A673 (cell line): ENCODE results near the gene AP1S3. TPM values are rescaled to one million over a fixed set of nuclear protein-coding genes. Genes with fewer than 3 reads are reported as not detected.

Source experiments
- BruUV-seq: library from RNA; stranded (reverse); fragments of 400-500 nt; replicated peaks from 2 replicates; lab custom pipeline; 2021; lab: Mats Ljungman, UMichigan
- CTCF ChIA-PET: fragments of 300-600 bp; sonication (Branson Sonifier 250); formaldehyde crosslinking; loops from one replicate; lab custom pipeline; 2022; ENCODE audit warnings: antibody characterized with exemption; lab: Charles Lee
- POLR2A ChIA-PET: fragments of 300-600 bp; sonication (Branson Sonifier 250); formaldehyde crosslinking; loops from one replicate; lab custom pipeline; 2022; ENCODE audit warnings: antibody characterized with exemption; ENCODE audit not compliant: low non-redundant PET; lab: Charles Lee
- DNase-seq: peaks from one replicate; pipeline ENCODE4 v3.0.0-alpha.2; 2015; ENCODE audit warnings: low spot score
- H3K27ac ChIP-seq: fragments of 200-600 bp; sonication (generic); 2 replicates; pipeline ENCODE4 v1.5.1; 2016; ENCODE audit warnings: mixed run types, low read depth, mild to moderate bottlenecking, mixed read lengths, antibody characterized with exemption, low read length; ENCODE audit not compliant: poor library complexity, severe bottlenecking
- H3K27me3 ChIP-seq: fragments of 200-600 bp; sonication (generic); replicated peaks from 2 replicates; pipeline ENCODE4 v1.6.1; 2017; ENCODE audit warnings: mixed run types, low read depth, mild to moderate bottlenecking, mixed read lengths, antibody characterized with exemption, low read length; ENCODE audit not compliant: insufficient read depth, poor library complexity
- H3K36me3 ChIP-seq: fragments of 200-600 bp; sonication (generic); 2 replicates; pipeline ENCODE4 v1.6.1; 2016; ENCODE audit warnings: mixed run types, mild to moderate bottlenecking, mixed read lengths, antibody characterized with exemption, low read length; ENCODE audit not compliant: insufficient read depth, poor library complexity, severe bottlenecking
- H3K4me1 ChIP-seq: fragments of 200-600 bp; sonication (generic); 2 replicates; pipeline ENCODE4 v1.6.1; 2017; ENCODE audit warnings: mixed run types, mild to moderate bottlenecking, mixed read lengths, antibody characterized with exemption, low read length; ENCODE audit not compliant: insufficient read depth, poor library complexity, severe bottlenecking
- H3K4me3 ChIP-seq: fragments of 200-600 bp; sonication (generic); 2 replicates; pipeline ENCODE4 v1.5.1; 2016; ENCODE audit warnings: low read depth, mixed run types, mild to moderate bottlenecking, mixed read lengths, low read length; ENCODE audit not compliant: poor library complexity, severe bottlenecking
- H3K9me3 ChIP-seq: fragments of 200-600 bp; sonication (generic); 2 replicates; pipeline ENCODE4 v1.6.1; 2016; ENCODE audit warnings: mixed run types, low read depth, mild to moderate bottlenecking, mixed read lengths, antibody characterized with exemption, low read length; ENCODE audit not compliant: poor library complexity, severe bottlenecking
- CTCF ChIP-seq: fragments of 300-800, 200-600 bp; sonication (generic); conservative IDR thresholded peaks from 2 replicates; pipeline ENCODE4 v1.5.1; 2017; ENCODE audit warnings: low read depth, mild to moderate bottlenecking, antibody characterized with exemption, low read length, moderate library complexity, mixed read lengths
- EZH2 ChIP-seq: fragments of 200-600 bp; sonication (generic); IDR thresholded peaks from 2 replicates; pipeline ENCODE4 v1.6.1; 2017; ENCODE audit warnings: borderline replicate concordance, low read depth, mild to moderate bottlenecking, mixed read lengths, antibody characterized with exemption, low read length; ENCODE audit not compliant: poor library complexity, severe bottlenecking
- intact Hi-C: fragments of 100-400 bp; cut with micrococcal nuclease; formaldehyde crosslinking; loops from one replicate; pipeline ENCODE4 v1.10.0; 2022; ENCODE audit not compliant: unreplicated experiment
- total RNA-seq: library from RNA; stranded (reverse); gene quantifications from 2 replicates; pipeline ENCODE4 v1.2.3, GENCODE V29; 2021

Gene AP1S3
- total RNA-seq, 1 experiment from 2014 or later = 23.0 TPM

- Histone ChIP-seq H3K9me3 (no peaks in the 10 kb centered on the region), H3K27me3 (no peaks in the 10 kb centered on the region), H3K4me3 (no peak overlapping the region), H3K4me1 (peaks cover 19% of the 10 kb centered on the region), H3K36me3 (no peaks in the 10 kb centered on the region), H3K27ac (no peak overlapping the region)
- TF ChIP-seq EZH2 (no peak), CTCF (no peak)
- CTCF ChIA-PET = no interaction called here
- POLR2A ChIA-PET = no interaction called here
- BruUV-seq = no TSS peak
- DNase-seq = no peak
- intact Hi-C loops = no loop called here
Observed at GRCh38 chr2:223859070-223859469, 21.7 kb upstream of the AP1S3 start.

GRCh38 chr2:223856584-223856983 is 19.2 kb upstream of the AP1S3 start:
- peaks cover 9% of the 10 kb centered on the region for H3K4me1 ChIP-seq

GRCh38 chr2:223856021-223856420 is 18.6 kb upstream of the AP1S3 start:
- CTCF ChIA-PET = no interaction called here
- intact Hi-C loops = no loop called here
- TF ChIP-seq EZH2 (no peak), CTCF (no peak)
- H3K9me3 ChIP-seq = no peaks in the 10 kb centered on the region
- BruUV-seq = no TSS peak
- no peak overlapping the region for H3K4me3 ChIP-seq
- POLR2A ChIA-PET = no interaction called here
- DNase-seq = no peak
- H3K36me3 ChIP-seq = no peaks in the 10 kb centered on the region
- H3K4me1 ChIP-seq = peaks cover 9% of the 10 kb centered on the region
- H3K27me3 ChIP-seq = no peaks in the 10 kb centered on the region
- H3K27ac ChIP-seq = no peak overlapping the region

More at GRCh38 chr2:223856584-223856983, 19.2 kb upstream of the AP1S3 start:
- H3K27ac ChIP-seq = no peak overlapping the region
- TF ChIP-seq CTCF (no peak), EZH2 (no peak)
- H3K36me3 ChIP-seq = no peaks in the 10 kb centered on the region
- BruUV-seq = no TSS peak
- no peaks in the 10 kb centered on the region for H3K27me3 ChIP-seq
- intact Hi-C loops = no loop called here
- no peak for DNase-seq
- ChIA-PET POLR2A (no interaction called here), CTCF (no interaction called here)
- no peak overlapping the region for H3K4me3 ChIP-seq
- no peaks in the 10 kb centered on the region for H3K9me3 ChIP-seq
